ENCODE results near the gene MAPK8IP3. TPM values are rescaled to one million over a fixed set of nuclear protein-coding genes. Genes with fewer than 3 reads are reported as not detected.

The MAPK8IP3 gene
- polyA plus RNA-seq, 4 donors = 38.7 to 54.3 (median 49.1) TPM

- DNase-seq (ENCODE audit: low read depth in 4 of 4, low spot score in 3 of 4) = no peak
These were observed 65.9 kb downstream of the MAPK8IP3 start for GRCh38 chr16:1771864-1772361.

DNA sequence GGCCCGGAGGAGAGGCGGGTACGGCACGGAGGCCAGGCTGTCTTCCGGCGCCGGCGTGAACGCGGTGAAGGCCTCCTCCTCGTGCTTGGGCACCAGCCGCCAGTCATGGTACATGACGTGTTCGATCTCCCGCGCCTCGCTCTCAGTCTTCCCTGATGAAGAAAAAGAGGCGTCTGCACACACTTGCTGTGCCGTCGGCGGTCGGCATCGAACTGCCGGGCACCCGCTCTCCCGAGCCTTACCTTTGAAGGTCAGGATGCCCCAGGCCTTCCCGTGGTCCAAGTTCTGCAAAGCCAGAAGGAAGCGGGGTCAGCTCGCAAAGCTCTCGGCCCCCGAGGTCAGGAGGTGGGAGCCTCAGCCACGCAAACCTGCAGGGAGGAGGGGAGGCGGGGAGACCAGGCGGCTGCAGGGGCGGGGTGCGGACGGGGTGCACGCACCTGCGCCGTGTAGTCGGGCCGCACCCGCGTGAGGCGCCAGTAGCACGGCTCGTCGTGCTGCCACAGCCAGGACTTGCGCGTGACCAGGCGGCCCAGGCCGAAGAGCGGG, 66.4 kb downstream of the MAPK8IP3 start, which contains the start of gene EME2:
Gene EME2 (plus strand): TSS at position 449 of the 546 bp plus-strand sequence. CDS start 418 bp downstream, outside the sequence.
- no peak for DNase-seq (ENCODE audit: low read depth in 4 of 4, low spot score in 3 of 4)

DNA sequence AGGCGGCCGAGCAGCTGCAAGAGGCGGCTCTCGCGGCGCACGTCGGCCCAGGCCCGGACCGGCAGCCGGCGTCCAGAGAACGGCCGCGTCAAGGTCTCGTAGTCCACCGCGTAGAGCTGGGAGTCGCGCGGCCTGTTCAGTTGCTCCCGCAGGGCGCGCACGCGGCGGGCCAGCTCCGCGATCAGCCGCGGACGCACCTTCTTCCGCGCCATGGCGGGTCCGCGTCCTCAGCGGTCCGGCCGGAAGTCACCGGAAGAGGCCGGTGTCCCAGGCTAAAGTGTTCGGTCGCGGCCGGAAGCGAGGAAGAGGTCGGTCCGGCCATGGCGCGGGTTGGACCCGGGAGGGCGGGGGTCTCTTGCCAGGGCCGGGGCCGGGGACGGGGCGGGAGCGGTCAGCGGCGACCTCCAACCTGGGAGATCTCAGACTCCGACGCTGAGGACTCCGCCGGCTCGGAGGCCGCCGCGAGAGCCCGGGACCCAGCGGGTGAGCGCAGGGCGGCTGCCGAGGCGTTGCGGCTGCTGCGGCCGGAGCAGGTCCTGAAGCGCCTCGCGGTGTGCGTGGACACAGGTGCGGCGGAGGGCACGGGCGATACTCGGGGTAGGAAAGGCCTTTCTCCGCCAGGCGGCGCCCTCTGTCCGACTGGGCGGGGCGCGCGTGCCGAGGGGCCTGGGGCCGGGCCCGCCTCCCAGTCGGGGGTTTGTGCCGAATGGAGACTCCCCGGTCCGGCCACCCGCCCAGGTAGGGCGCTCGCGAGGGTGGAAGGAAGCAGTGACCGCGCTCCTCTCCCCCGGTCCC, 67.1 kb downstream of the MAPK8IP3 start, which contains the start of gene MRPS34:
Gene MRPS34 (minus strand): TSS at position 227 of the 795 bp plus-strand sequence. CDS start 15 bp downstream, at position 212.
- DNase-seq (ENCODE audit: low read depth in 4 of 4, low spot score in 3 of 4) = peak; percentile 77 to 80 (median 78)

GRCh38 chr16:1773703-1774447, 67.9 kb downstream of the MAPK8IP3 start:
- DNase-seq (ENCODE audit: low read depth in 4 of 4, low spot score in 3 of 4) = no peak

- no peak for DNase-seq (ENCODE audit: low read depth in 4 of 4, low spot score in 3 of 4)
These were observed 68.4 kb downstream of the MAPK8IP3 start for GRCh38 chr16:1774448-1774780.

DNA sequence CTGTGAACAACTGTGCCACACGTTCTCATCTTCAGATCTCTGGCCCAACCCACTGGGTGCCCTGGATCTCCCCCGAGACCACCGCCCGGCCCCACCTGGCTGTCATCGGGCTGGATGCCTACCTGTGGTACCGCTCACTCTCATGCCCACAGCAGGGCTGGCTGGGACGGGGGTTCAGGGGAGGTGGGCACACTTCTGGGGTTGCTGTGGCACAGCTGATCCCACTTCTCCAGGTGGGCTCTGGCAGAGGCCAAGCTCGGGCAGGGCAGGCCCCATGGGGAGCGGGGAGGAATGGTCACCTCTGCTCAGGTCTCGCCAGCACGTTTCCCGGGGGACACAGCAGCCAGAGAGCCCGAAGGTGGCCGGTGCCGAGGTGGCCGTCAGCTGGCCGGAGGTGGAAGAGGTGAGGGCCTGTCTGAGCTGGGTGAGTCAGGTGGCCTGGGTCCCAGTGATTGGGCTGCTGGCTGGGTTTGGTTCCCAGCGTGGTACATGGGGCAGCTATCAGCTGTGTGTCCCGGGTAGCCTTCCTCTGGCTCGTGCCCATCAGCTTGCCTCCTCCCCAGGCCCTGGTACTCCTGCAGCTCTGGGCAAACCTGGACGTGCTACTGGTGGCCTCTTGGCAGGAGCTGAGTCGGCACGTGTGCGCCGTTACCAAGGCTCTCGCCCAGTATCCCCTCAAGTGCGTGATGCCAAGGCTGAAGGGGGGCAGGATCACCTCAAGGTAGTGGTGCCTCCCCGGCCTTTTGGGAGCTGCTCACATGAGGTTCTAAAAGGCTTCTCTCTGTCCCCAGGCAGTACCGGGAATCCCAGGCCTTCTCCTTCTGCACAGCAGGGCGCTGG, 69.2 kb downstream of the MAPK8IP3 start:
- no peak for DNase-seq (ENCODE audit: low read depth in 4 of 4, low spot score in 3 of 4)

DNA sequence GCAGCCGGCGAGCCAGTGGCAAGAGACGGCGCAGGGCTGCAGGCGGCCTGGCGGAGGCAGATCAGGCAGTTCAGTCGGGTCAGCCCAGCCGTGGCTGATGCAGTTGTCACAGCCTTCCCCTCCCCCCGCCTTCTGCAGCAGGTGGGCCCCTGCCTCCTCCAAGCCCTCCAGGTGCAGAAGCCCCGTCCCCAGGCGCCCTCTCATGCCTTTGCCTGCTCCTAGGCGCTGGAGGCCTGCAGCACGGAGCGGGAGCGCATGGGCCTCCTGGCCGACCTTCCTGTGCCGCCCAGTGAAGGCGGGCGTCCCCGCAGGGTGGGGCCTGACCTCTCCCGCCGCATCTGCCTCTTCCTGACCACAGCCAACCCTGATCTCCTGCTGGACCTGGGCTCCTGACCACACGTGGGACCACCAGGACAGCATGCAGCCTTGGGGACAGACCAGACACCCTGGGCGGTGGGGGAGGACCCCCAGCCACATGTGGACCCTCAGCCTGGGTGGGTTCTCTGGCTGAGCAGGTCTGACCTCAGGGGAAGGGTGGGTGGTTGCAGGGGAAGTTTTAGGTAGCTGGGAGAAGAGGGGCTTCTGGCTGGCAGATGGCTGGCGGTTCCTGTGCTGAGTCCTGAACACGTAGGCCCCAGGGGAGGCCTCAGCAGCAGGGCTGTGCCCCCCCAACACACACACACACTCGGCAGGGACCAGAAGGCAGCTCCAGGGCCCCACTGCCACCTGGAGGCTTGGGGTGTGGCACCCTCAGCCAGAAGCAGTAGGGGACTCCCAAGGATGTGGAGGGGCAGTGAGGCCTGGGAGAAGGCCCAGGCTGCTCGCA, 70.1 kb downstream of the MAPK8IP3 start:
- DNase-seq (ENCODE audit: low read depth in 4 of 4, low spot score in 3 of 4) = no peak

DNA sequence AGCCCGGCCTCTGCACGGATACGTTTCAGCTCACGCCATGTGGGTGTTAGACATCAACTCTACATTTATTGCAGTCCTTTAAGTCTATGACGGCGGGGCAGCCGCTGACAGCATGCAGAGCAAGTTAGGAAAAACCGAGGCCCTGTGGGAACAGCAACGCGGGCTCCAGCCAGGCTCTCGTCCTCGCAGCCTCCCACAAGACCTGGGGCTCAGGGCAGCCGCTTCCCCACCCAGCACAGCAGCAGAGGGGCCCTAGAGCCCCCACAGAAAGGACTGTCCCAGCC, 70.6 kb downstream of the MAPK8IP3 start:
- no peak for DNase-seq (ENCODE audit: low read depth in 4 of 4, low spot score in 3 of 4)

DNA sequence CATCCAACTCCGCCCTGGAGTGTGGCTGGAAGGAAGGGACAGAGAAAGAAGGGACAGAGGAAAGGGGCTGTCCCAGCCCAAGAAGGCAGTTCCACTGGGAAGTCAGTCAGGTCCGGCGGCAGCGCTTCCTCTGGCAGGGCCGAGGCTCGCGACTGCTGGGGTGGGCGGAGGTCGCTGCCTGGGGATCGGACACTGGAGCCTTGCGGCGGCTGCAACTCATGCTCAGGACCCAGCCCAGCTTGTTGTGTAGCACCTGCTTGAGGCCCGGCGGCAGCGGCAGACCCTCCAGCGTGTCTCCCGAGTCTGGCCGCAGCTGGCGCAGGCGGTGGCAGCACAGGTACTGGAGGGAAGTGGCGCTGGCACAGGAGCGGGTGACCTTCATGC, 71.0 kb downstream of the MAPK8IP3 start:
- DNase-seq (ENCODE audit: low read depth in 4 of 4, low spot score in 3 of 4) = no peak

- no peak for DNase-seq (ENCODE audit: low read depth in 4 of 4, low spot score in 3 of 4)
These were observed 71.6 kb downstream of the MAPK8IP3 start for GRCh38 chr16:1777375-1778199.

DNA sequence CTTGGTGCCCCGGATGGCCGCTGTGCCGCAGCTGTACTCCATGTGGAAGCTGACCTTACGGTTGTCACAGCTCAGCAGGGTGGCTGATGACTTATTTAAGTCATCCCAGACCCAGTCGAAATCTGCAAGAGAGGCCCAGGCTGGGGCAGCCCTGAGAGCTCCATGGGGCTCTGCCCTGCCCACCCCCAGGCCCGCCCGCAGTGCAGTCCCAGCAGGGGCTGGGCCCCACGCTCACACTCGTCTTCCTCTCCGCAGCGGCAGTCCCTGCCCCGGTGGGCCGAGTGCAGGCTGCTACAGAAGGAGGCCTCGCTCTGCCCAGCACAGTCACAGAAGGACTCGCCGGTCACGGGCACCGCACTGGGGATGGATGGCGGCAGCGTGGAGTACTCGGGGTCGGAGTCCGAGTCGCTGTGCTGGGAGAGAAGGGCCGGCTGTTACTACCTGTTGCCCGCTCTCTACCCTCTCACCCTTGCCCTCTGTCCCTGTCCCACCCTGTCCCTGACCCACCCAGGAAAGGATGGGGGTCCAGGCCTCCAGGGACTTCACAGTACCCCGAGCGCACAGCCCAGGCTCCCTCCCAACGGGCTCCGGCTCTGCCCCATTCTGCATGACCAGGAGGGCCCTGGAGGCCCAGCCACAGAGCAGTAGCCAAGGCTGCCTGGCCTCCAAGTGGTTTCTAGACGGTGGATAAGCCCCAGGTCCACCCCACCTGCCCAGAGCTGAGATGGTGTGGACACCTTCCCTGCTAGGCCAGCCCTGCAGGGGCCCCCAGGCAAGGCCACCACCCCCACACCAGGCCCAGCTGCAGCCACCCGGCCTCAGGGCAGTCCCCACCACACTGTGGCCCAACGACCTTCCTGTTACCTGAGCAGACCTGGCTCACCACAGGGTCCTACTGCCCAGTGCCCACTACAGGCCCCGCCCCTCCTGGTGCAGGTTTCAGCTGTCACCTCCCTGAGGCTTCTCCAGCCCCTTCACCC, 72.5 kb downstream of the MAPK8IP3 start:
- DNase-seq (ENCODE audit: low read depth in 4 of 4, low spot score in 3 of 4) = no peak

DNA sequence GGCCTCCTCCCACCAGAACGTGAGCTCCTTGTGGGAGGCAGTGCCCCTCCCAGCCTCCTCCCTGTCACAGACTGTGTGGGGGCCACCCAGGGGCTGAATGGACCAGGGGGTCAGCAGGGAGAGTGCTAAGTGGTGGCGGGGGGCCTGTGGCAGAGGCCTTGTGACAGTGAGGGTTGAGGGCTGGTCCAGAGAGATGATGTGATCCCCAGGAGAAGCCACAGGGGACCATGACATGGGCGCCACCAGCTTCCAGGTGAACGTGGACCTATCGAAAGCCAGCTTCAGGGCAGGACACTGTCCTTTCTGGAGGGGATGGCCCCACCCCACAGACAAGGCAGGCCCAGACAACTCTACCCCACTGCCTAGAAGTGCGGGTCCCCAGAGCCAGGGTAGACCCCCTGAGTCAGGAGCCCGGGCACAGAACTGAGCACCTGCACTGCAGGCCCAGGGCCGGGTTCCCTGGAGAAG, 73.3 kb downstream of the MAPK8IP3 start:
- no peak for DNase-seq (ENCODE audit: low read depth in 4 of 4, low spot score in 3 of 4)

- no peak for DNase-seq (ENCODE audit: low read depth in 4 of 4, low spot score in 3 of 4)
These were observed 74.0 kb downstream of the MAPK8IP3 start for GRCh38 chr16:1779741-1780676.

GRCh38 chr16:1780677-1781072, 74.7 kb downstream of the MAPK8IP3 start:
- DNase-seq (ENCODE audit: low read depth in 4 of 4, low spot score in 3 of 4) = no peak

DNA sequence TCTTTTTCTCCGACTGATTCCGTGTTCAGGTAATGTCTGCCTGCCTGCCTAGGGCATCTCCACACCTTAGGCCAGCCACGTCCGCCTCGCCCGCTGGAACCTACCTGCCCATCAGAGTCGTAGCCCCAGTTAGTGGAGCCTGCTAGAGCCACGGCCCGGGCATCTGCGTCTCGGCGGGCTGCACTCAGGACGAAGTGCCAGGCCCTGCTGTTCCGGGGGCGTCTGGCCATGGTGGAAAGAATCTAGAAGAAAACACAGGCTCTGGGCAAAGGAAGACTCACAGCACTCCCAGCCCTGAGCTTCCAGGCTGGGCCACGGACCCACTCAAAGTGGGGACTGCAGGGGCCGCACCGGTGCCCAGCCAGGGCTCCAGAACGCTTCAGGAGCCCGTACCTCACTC, 75.3 kb downstream of the MAPK8IP3 start:
- DNase-seq (ENCODE audit: low read depth in 4 of 4, low spot score in 3 of 4) = no peak

DNA sequence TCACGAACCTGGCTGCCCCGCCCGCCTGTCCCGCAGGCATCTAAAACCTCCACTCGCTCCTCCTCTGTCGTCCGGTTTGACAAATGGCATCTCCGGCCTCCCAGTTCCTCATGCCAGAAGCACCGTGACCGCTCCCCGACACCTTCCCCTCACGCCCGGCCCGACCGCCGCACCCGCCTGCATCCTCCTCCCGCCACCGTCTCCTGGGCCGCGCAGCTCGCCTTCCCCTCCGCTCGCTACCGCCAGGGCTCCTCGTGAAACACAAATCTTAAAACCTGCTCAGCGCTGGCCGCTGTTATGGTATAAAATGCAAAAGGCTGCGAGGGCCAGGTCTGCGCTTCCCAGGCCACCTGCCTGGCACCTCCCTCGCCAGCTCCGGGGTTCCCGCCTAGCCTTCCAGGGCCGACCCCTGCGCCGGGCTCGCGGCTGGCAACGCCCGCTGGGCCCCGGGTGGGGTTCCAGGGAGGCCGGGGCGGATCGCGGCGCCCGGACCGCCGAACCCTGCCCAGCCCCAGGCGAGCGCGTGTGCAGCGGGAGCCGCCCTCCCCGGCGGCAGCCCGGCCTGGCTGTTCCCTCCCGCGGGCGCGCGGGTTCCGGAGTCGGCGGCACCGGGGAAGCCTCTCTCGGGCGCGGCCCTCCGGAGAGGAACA, 75.9 kb downstream of the MAPK8IP3 start:
- no peak for DNase-seq (ENCODE audit: low read depth in 4 of 4, low spot score in 3 of 4)

All from right renal pelvis (tissue), 4 donors.